NCI-H774 (cell line): ENCODE data around the gene NOXRED1.
A peak's percentile ranks its signal among the peaks of the same experiment; 100 is the strongest.

Source experiments
- DNase-seq: peaks from one replicate; lab custom pipeline; 2025; lab: John Stamatoyannopoulos, UW

The NOXRED1 gene

DNA sequence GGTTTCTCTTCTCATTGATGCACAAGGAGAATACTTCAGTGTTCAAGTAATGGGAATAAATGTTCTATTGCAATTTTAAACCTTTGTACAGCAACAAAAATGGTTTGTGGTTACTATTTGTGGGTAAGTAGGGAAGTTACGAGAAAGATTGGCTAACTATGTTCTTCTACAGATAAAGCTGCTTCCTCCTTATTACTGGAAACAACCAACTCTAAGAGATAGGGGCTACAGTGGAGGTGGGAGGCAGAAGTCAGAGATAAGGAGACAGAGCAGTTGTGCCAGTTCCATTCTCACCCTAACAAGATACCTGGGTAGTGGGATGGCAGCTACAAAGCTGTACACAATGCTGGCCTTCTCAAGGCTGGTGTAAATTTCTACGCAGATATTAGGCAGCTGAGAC is 16.2 kb downstream of the NOXRED1 start:
- DNase-seq: no peak

DNA sequence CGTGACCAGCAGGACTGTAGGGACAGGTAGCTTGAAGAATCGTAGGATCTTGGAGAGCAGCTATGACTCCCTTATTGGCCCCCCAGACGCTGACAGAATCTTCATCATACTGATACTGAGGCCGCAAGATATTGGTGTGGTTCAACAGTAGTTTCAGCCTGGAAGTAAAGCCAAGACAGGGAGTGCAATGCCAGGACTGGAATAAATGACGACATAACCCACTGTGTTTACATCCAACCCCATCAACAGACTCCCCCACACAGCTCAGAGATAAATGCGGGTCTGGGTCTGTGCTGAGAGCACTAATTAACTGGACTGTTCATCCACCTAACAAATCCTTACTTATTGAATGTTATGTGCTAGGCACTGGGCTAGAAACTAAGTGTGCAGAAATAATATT is 16.6 kb downstream of the NOXRED1 start:
- no peak for DNase-seq

DNA sequence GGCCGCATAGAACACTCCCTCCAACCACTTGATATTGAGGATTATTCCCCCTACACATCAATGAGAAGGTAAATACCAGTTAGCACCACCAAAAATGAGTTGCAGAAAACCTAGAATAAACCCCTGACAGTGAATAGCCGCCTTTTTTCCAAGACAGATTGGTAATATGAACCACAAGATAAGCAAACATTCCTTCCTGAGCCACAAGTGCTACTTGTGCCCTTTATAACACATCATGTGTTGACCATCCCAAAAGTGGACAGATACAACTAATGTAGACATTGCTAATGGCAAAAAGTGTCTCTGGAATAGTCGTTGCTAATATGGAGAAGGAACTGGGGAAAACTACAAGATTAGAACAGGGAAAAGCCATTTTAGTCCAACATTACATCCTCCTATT is 17.2 kb downstream of the NOXRED1 start:
- no peak for DNase-seq

GRCh38 chr14:77403768-77404167 is 19.6 kb downstream of the NOXRED1 start:
- no peak for DNase-seq

DNA sequence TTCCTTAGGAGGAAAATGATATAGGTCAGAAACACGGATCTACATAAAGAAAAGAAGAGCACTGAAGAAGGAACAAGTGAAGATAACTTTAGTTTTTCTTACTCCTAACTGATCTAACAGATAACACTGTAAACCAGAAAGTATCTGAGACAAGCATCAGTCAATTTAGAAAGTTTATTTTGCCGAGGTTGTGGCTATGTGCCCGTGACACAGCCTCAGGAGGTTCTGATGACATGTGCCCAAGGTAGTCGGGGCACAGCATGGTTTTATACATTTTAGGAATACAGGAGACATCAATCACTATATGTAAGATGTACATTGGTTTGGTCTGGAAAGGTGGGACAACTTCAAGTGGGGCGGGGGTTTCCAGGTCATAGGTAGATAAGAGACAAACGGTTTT is 23.1 kb downstream of the NOXRED1 start:
- no peak for DNase-seq

DNA sequence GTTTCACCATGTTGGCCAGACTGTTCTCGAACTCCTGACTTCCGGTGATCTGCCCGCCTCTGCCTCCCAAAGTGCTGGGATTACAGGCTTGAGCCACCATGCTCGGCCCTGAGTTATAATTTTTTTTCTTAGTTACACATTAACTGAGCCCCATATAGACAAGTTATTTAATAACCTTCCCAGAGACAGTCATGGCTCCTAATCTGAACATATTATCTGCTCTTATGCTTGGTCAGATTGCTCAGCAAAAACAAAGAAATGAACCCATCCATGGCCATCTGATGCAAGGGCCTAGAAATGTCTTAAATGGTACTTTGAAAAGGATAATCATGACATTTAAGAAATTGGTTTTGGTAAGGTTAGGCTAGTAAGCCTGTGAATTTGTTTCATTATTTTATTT is 33.1 kb downstream of the NOXRED1 start:
- no peak for DNase-seq

DNA sequence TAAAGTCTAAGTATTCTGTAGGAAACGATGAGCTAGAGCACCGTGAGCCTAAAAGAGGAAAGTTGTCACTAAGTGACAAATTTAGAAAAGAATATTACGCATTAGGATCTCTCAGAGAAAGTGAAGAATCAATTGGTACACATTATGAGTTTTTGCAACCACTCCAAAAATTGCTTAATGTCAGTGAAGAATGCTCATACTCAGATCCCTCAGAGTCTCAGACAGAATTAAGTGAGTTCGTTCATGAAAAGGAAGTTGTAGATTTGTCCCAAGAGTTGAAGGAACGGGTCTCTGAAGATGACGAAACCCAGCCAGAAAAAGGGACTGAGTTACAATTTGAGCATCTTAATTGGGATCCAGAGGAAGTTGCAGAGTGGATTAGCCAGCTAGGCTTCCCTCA is 44.6 kb downstream of the NOXRED1 start:
- DNase-seq: no peak

DNA sequence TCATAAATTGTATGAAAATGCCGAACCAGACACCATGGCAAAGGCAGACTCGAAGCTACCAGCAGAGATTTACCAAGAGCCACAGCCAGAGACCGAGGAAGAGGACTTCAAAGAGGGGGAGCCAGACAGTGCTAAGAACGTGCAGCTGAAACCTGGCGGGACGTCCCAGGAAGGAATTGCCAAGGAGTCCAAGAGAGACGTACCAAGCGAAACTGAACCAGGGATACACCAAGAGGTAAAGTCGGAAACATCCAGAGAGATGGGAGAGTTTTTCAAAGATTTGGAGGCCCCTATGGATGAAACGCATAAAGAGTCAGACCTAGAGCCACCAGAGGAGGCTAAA is 45.9 kb downstream of the NOXRED1 start:
- DNase-seq: no peak

DNA sequence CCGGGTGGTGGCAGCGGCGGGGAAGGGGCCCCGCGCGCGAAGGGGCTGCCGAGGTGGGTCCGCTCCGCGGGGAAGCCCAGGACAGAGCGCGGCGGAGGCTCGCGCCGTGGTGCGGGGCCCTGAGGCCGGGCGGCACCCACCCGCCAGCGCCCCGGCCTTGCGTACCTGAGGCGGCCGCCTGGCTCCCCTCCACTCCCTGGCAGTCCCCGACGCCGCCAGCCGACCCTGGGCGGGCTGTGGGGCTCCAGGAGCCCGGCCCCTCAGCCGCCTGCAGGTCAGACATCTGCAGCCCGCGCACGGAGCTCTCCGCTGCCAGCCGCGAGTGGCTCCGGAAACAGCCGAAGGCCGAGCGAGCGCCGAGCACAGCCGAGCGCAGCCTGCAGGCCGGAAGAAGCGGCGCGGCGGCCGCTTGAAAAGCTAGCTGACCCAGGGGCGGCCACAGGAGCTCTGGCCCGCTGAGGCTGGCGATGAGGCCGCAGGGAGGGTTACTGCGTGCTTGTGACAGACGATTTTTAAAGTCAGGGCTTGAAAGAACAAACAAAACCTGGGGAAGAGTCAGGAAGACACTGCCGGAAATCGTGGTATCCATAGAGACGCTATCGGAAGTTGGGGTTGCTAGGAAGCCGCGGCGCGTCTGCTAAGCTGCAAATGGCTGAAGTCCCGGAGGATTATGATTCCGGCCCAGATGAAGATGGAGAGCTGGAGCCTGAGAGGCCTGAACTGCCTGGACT is 46.4 kb downstream of the NOXRED1 start, which contains the start of the genes SAMD15 and TMED8:
TSS of gene SAMD15 (plus strand) at position 609 of the 731 bp plus-strand sequence. CDS start at position 649, 40 bp downstream.
TSS of gene TMED8 (minus strand) at position 324 of the 731 bp plus-strand sequence. CDS start at position 283, 41 bp downstream.
- DNase-seq: peak; percentile 51

- no peak for DNase-seq
Measured at GRCh38 chr14:77375973-77376770, 47.2 kb downstream of the NOXRED1 start.

- no peak for DNase-seq
Measured at GRCh38 chr14:77375164-77375950, 48.0 kb downstream of the NOXRED1 start.

- no peak for DNase-seq
Measured at GRCh38 chr14:77372304-77372841, 51.0 kb downstream of the NOXRED1 start.

GRCh38 chr14:77369285-77369684 is 54.0 kb downstream of the NOXRED1 start:
- DNase-seq: no peak

DNA sequence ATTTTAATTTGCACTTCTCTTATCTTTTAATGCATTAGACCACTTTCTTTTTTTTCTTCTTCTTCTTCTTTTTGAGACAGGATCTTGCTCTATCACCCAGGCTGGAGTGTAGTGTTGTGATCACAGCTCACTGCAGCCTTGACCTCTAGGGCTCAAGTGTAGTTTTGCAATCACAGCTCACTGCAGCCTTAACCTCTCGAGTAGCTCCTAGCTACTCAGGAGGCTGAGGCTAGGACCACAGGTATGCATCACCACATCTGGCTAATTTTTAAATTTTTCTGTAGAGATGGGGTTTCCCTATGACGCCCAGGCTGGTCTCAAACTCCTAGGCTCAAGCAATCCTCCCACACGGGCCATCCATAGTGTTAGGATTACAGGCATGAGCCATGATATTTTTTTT is 59.2 kb downstream of the NOXRED1 start:
- DNase-seq: no peak

- DNase-seq: no peak
Measured at GRCh38 chr14:77359626-77360025, 63.7 kb downstream of the NOXRED1 start.

DNA sequence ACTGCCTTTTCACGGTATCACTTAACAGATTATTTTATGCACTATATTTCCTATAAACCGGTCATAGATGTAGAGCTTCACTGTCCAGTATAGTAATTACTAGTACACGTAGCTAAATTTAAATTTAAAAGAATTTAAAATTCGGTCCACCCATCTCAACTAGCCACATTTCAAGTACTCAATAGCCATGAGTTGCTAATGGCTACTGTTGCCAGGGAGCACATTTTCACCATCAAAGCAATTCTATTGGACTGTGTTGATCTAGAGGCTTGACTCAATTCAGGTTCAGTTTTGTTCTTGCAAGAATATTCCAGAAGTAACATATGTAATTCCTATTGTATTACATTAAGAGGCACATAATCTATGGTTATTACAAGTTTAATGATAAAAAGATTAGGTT is 66.4 kb downstream of the NOXRED1 start:
- no peak for DNase-seq

DNA sequence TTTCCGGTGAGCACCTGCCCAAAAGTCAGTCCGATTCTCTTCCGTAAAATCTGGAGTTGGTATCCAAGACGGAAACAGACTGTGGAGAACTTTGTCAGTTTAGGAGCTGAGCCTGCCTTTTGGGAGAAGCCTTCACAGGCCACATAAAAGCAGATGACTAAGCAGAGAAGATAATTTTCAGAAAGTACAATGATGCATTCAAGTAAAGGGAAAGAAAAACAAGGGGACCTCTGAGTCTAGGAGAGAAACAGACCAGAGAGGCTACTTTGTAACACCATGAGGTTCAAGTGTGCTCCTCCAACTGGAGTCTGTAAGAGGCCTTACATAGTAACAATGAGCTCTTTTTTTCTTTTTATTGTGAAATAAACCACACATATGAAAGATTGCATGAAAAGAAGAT is 67.5 kb downstream of the NOXRED1 start:
- no peak for DNase-seq

GRCh38 chr14:77353469-77354141 is 69.7 kb downstream of the NOXRED1 start:
- DNase-seq: no peak

DNA sequence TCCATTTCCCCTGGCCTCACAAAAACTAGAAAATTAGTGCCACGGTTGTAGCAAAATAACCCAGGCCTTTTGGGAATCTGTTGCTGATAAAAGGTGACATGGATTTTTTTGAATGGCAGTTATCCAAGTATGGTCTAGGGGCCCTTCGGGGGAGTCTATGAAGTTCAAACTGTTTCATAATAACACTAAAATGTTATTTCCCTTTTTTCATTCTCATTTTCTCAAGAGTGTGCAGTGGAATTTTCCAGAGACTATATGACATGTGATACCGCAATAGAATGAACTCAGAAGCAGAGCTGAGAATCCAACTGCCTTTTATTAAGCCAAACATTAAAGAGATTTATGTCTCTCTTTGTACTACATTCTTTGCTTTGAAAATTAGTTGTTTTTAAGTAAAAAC is 75.6 kb downstream of the NOXRED1 start:
- DNase-seq: no peak

GRCh38 chr14:77346495-77346894 is 76.8 kb downstream of the NOXRED1 start:
- no peak for DNase-seq

DNA sequence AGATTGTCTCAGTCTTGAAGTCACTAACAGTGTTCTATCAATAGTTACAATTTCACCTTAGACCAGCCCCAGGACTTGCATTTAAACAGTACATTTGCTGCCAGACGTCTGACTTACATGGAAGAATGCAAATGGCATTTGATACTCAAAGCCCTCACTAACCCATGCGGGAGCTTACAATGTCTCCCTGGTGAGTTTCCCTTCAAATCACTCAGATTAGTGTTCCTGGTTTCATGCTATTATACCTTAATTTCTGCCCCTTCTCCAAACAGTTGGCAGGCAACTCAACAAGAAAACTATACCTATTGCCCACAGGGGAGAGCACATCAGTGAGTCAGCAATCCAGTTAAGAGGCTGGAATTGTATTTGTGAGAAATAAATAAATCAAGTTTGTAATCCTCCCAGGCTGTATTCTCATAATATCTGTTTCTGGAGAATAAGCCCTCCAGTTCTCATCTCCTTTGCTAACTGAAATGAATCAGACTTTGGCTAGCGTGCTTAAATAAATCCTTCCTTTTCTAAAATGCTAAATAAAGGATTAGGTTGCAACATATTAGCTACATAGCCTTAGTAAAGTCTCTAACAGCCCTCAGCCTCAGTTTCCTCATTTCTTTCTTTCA is 78.8 kb downstream of the NOXRED1 start:
- DNase-seq: no peak
